Measurements from ENCODE around the gene LRP5. TPM values are rescaled to one million over a fixed set of nuclear protein-coding genes. Genes with fewer than 3 reads are reported as not detected.
"Not testable (repeated sequence)": the region's sequence is repeated elsewhere in the genome, so short reads cannot be mapped to it uniquely, and the experiment has no call there.

The LRP5 gene
- total RNA-seq, 2 experiments from 2014 or later: 32.2 to 32.7 TPM

DNA sequence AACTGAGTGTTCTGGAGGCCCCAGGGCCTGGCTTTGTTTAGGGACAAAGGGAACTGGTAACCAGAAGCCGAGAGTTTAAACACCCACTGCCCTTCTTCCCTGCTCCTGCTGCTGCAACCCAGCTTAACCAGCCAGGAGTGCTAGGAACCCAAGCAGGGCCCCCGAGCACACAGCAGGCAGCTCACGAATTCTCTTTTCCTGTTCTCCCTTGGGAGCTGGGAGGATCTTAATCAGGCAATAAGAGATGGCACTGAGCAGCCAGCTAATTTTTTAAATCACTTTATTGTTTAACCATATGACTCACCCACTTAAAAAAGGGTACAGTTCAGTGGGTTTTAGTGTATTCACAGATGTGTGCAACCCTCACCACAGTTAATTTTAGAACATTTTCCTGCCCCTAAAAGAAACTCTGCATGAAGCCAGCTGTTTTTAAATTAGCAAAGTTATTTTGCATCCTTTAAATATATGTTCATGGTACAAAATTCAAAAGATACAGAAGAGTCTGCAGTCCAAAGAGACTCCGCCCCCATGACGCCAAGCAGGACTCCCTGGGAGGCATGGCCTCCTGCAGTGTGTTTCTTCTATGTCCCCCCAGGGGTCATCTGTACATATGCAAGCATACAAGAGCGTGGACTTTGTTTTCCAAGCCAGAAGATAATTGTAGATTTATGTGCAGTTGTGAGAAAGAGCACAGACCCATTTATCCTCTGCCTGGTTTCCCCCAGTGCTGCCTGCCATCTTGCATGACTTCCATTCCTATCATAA is 129.3 kb downstream of the LRP5 start:
- POLR2A ChIA-PET: no interaction called here
- H3K9me3 Mint-ChIP-seq: no peaks in the 10 kb centered on the region
- CTCF ChIA-PET: no interaction called here
- H3K27me3 Mint-ChIP-seq: no peaks in the 10 kb centered on the region
- H3K36me3 Mint-ChIP-seq (ENCODE audit: low read depth): no peaks in the 10 kb centered on the region
- DNase-seq: no peak
- H3K4me1 Mint-ChIP-seq: peaks cover 5% of the 10 kb centered on the region
- H3K27ac Mint-ChIP-seq: peak overlapping the region; percentile 22
- H3K4me3 Mint-ChIP-seq: no peak overlapping the region

- DNase-seq: no peak
- H3K4me1 Mint-ChIP-seq: peaks cover 3% of the 10 kb centered on the region
- no peak overlapping the region for H3K27ac Mint-ChIP-seq
- H3K9me3 Mint-ChIP-seq: no peaks in the 10 kb centered on the region
- no peak overlapping the region for H3K4me3 Mint-ChIP-seq
- ChIA-PET POLR2A (no interaction called here), CTCF (no interaction called here)
- peaks cover 2% of the 10 kb centered on the region for H3K36me3 Mint-ChIP-seq (ENCODE audit: low read depth)
- H3K27me3 Mint-ChIP-seq: no peaks in the 10 kb centered on the region
Observed at GRCh38 chr11:68442433-68442832, 130.0 kb downstream of the LRP5 start.

- Mint-ChIP-seq H3K4me1 (peaks cover 4% of the 10 kb centered on the region), H3K36me3 (ENCODE audit: low read depth) (peaks cover 6% of the 10 kb centered on the region), H3K27me3 (no peaks in the 10 kb centered on the region), H3K4me3 (no peak overlapping the region), H3K27ac (no peak overlapping the region), H3K9me3 (no peaks in the 10 kb centered on the region)
- DNase-seq: no peak
- ChIA-PET CTCF (interaction anchor here (1.6 kb wide), 1 partner anchor 19 kb away, joined by 3 read pairs; no protein-coding TSS in a partner anchor), POLR2A (no interaction called here)
Observed at GRCh38 chr11:68444566-68444965, 132.2 kb downstream of the LRP5 start.

GRCh38 chr11:68445531-68446035 is 133.2 kb downstream of the LRP5 start:
- Mint-ChIP-seq H3K9me3 (no peaks in the 10 kb centered on the region), H3K4me3 (no peak overlapping the region), H3K4me1 (peaks cover 4% of the 10 kb centered on the region), H3K27me3 (no peaks in the 10 kb centered on the region), H3K27ac (no peak overlapping the region), H3K36me3 (ENCODE audit: low read depth) (peaks cover 6% of the 10 kb centered on the region)
- ChIA-PET POLR2A (no interaction called here), CTCF (no interaction called here)
- no peak for DNase-seq

DNA sequence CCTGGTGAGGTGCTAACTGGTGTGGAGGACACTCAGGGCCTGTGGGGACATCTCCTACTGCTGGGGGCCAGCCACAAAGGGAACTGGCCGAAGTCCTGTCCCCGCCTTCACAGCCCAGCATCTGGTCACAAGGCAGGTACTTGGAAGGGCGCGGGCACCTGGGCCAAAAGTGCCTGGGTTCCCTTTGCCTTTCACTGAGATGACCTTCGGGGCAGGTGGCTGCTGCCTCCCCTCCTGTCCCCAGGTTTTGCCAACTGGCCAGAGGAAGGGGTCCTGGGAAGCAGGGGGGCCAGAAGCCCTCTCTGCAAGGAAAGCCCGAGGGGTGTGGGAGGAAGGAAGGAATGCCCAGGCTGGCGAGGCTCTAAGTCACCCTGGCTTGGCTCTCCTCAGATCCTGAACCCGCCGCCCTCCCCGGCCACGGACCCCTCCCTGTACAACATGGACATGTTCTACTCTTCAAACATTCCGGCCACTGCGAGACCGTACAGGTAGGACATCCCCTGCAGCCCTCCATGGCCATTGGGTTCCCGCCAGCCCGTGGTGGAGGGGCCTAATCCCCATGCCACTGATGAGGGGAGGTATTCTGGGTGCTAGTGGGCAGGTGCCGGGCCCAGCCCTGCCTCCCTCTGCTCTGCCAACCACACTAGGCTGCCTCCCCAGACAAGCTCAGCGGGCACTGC is 133.8 kb downstream of the LRP5 start:
- no peaks in the 10 kb centered on the region for H3K27me3 Mint-ChIP-seq
- H3K4me1 Mint-ChIP-seq: peaks cover 4% of the 10 kb centered on the region
- H3K36me3 Mint-ChIP-seq (ENCODE audit: low read depth): peaks cover 6% of the 10 kb centered on the region
- no peaks in the 10 kb centered on the region for H3K9me3 Mint-ChIP-seq
- DNase-seq: no peak
- no peak overlapping the region for H3K27ac Mint-ChIP-seq
- no peak overlapping the region for H3K4me3 Mint-ChIP-seq
- CTCF ChIA-PET: interaction anchor here (0.9 kb wide), 1 partner anchor 10 kb away, joined by 3 read pairs; no protein-coding TSS in a partner anchor
- POLR2A ChIA-PET: no interaction called here

GRCh38 chr11:68447015-68447801 is 134.8 kb downstream of the LRP5 start:
- Mint-ChIP-seq H3K27ac (peak overlapping the region; percentile 31), H3K27me3 (no peaks in the 10 kb centered on the region), H3K9me3 (no peaks in the 10 kb centered on the region), H3K4me3 (no peak overlapping the region), H3K36me3 (ENCODE audit: low read depth) (peaks cover 6% of the 10 kb centered on the region), H3K4me1 (peaks cover 4% of the 10 kb centered on the region)
- POLR2A ChIA-PET: no interaction called here
- DNase-seq: peak; percentile 79
- CTCF ChIA-PET: interaction anchor here (0.9 kb wide), 1 partner anchor 9 kb away, joined by 3 read pairs; no protein-coding TSS in a partner anchor

DNA sequence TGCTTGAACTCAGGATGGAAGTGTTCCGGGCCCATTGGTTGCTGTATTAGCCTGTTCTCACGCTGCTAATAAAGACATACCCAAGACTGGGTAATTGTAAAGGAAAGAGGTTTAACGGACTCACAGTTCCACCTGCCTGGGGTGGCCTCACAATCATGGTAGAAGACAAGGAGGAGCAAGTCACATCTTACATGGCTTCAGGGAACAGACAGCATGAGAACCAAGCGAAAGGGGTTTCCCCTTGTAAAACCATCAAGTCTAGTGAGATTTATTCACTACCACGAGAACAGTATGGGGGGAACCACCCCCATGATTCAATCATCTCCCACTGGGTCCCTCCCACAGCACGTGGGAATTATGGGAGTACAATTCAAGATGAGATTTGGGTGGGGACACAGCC is 135.5 kb downstream of the LRP5 start:
- H3K4me1 Mint-ChIP-seq; DNase-seq; H3K4me3 Mint-ChIP-seq; H3K27ac Mint-ChIP-seq; H3K36me3 Mint-ChIP-seq (ENCODE audit: low read depth); H3K9me3 Mint-ChIP-seq; CTCF ChIA-PET; H3K27me3 Mint-ChIP-seq; POLR2A ChIA-PET: not testable (repeated sequence)

DNA sequence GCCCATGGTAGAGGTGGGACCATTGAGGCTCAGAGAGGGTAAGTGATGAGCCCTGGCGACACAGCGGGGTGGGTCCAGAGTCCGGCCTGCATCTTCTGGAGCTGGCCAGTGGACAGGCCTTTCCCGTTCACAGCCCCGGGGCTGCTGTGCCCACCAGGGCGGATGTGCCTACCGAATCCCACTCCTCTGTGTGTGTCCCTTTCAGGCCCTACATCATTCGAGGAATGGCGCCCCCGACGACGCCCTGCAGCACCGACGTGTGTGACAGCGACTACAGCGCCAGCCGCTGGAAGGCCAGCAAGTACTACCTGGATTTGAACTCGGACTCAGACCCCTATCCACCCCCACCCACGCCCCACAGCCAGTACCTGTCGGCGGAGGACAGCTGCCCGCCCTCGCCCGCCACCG is 136.2 kb downstream of the LRP5 start:
- no peak for DNase-seq
- ChIA-PET CTCF (no interaction called here), POLR2A (no interaction called here)
- peaks cover 6% of the 10 kb centered on the region for H3K36me3 Mint-ChIP-seq (ENCODE audit: low read depth)
- H3K27ac Mint-ChIP-seq: no peak overlapping the region
- H3K4me1 Mint-ChIP-seq: peaks cover 4% of the 10 kb centered on the region
- no peaks in the 10 kb centered on the region for H3K9me3 Mint-ChIP-seq
- H3K27me3 Mint-ChIP-seq: no peaks in the 10 kb centered on the region
- H3K4me3 Mint-ChIP-seq: no peak overlapping the region

GRCh38 chr11:68449951-68450350 is 137.6 kb downstream of the LRP5 start:
- ChIA-PET CTCF (no interaction called here), POLR2A (no interaction called here)
- H3K27me3 Mint-ChIP-seq: no peaks in the 10 kb centered on the region

DNA sequence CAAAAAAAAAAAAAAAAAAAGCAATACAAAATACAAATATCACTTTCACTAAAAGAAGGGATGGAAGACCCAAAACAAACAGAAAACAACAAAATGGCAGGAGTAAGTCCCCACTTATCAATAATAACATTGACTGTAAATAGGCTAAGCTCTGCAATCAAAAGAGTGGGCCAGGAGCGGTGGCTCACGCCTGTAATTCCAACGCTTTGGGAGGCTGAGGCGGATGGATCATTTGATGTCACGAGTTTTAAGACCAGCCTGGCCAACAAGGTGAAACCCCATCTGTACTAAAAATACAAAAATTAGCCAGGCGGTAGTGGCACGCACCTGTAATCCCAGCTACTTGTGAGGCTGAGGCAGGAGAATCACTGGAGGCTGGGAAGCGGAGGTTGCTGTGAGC is 138.3 kb downstream of the LRP5 start:
- Mint-ChIP-seq H3K27ac (no peak overlapping the region), H3K4me3 (no peak overlapping the region)
- POLR2A ChIA-PET: no interaction called here

More at GRCh38 chr11:68449951-68450350, 137.6 kb downstream of the LRP5 start:
- peak overlapping the region; percentile 37 for H3K27ac Mint-ChIP-seq
- no peak overlapping the region for H3K4me3 Mint-ChIP-seq
- no peaks in the 10 kb centered on the region for H3K9me3 Mint-ChIP-seq
- H3K4me1 Mint-ChIP-seq: peaks cover 4% of the 10 kb centered on the region
- no peak for DNase-seq
- H3K36me3 Mint-ChIP-seq (ENCODE audit: low read depth): peaks cover 6% of the 10 kb centered on the region

DNA sequence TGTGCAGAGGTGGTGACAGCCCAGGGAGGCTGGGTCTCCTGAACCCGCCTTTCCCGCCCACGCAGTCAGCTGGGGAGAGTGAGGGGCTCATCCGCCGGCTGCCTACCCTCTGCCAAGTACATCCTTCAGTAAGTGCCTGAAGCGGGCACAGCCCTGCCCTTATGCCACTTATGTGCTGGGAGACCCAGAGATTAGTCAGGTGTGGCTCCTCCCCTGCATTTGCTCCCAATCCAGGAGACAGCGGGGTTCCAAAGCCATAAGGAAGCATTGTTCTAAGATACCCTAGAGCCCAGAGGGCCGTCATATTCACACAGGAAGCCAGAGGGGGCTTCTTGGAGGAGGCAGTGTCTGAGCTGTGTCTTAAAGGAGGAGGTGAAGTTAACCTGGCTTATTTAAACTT is 142.4 kb downstream of the LRP5 start:
- Mint-ChIP-seq H3K4me3 (no peak overlapping the region), H3K4me1 (no peaks in the 10 kb centered on the region), H3K27ac (no peak overlapping the region), H3K27me3 (peaks cover 1% of the 10 kb centered on the region), H3K36me3 (ENCODE audit: low read depth) (no peaks in the 10 kb centered on the region), H3K9me3 (no peaks in the 10 kb centered on the region)
- ChIA-PET CTCF (no interaction called here), POLR2A (no interaction called here)
- DNase-seq: no peak

More for the DNA sequence above, 138.3 kb downstream of the LRP5 start:
- Mint-ChIP-seq H3K36me3 (ENCODE audit: low read depth) (peaks cover 6% of the 10 kb centered on the region), H3K9me3 (no peaks in the 10 kb centered on the region), H3K4me1 (peaks cover 4% of the 10 kb centered on the region), H3K27me3 (no peaks in the 10 kb centered on the region)
- CTCF ChIA-PET: no interaction called here
- no peak for DNase-seq

- Mint-ChIP-seq H3K4me3 (no peak overlapping the region), H3K27me3 (peaks cover 1% of the 10 kb centered on the region), H3K4me1 (peaks cover 2% of the 10 kb centered on the region), H3K27ac (no peak overlapping the region), H3K9me3 (no peaks in the 10 kb centered on the region), H3K36me3 (ENCODE audit: low read depth) (no peaks in the 10 kb centered on the region)
- no peak for DNase-seq
- ChIA-PET CTCF (interaction anchor here (1.5 kb wide), 1 partner anchor 12 kb away, joined by 4 read pairs; no protein-coding TSS in a partner anchor), POLR2A (no interaction called here)
Observed at GRCh38 chr11:68455485-68455884, 143.1 kb downstream of the LRP5 start.

All from activated CD4-positive, alpha-beta T cell treated with anti-CD3 and anti-CD28 coated beads, Interleukin-2, amount 10 ng/mL, durations not matched to agents 7 days and 5 days (primary cell).